Measurements from ENCODE around the gene KRT38.
"Not testable (repeated sequence)": the region's sequence is repeated elsewhere in the genome, so short reads cannot be mapped to it uniquely, and the experiment has no call there.

The KRT38 gene

GRCh38 chr17:41439375-41439774, 1.4 kb downstream of the KRT38 start:
- no peaks in the 10 kb centered on the region for H3K4me1 ChIP-seq (ENCODE audit: control insufficient read depth in 1 of 2, insufficient read depth in 2 of 2, low read length in 2 of 2)
- peaks cover 5% of the 10 kb centered on the region for H3K27me3 ChIP-seq (ENCODE audit: low read depth, low read length)
- H3K27ac ChIP-seq (ENCODE audit: low read length), result no peak overlapping the region
- no peaks in the 10 kb centered on the region for H3K36me3 ChIP-seq (ENCODE audit: control insufficient read depth in 1 of 2, insufficient read depth in 2 of 2, low read length in 2 of 2)
- no peak overlapping the region for H3K4me3 ChIP-seq (ENCODE audit: low read depth in 1 of 2, low read length in 2 of 2)
- H3K9me3 ChIP-seq (ENCODE audit: control insufficient read depth in 1 of 2, low read length in 2 of 2), result no peaks in the 10 kb centered on the region

GRCh38 chr17:41437769-41438168, 3.0 kb downstream of the KRT38 start:
- Histone ChIP-seq H3K36me3 (ENCODE audit: control insufficient read depth in 1 of 2, insufficient read depth in 2 of 2, low read length in 2 of 2) (no peaks in the 10 kb centered on the region), H3K27me3 (ENCODE audit: low read depth, low read length) (no peaks in the 10 kb centered on the region), H3K9me3 (ENCODE audit: control insufficient read depth in 1 of 2, low read length in 2 of 2) (no peaks in the 10 kb centered on the region), H3K27ac (ENCODE audit: low read length) (no peak overlapping the region), H3K4me1 (ENCODE audit: control insufficient read depth in 1 of 2, insufficient read depth in 2 of 2, low read length in 2 of 2) (no peaks in the 10 kb centered on the region), H3K4me3 (ENCODE audit: low read depth in 1 of 2, low read length in 2 of 2) (no peak overlapping the region)

- no peak overlapping the region for H3K27ac ChIP-seq (ENCODE audit: low read length)
- H3K27me3 ChIP-seq (ENCODE audit: low read depth, low read length), result no peaks in the 10 kb centered on the region
- no peaks in the 10 kb centered on the region for H3K36me3 ChIP-seq (ENCODE audit: control insufficient read depth in 1 of 2, insufficient read depth in 2 of 2, low read length in 2 of 2)
- H3K4me1 ChIP-seq (ENCODE audit: control insufficient read depth in 1 of 2, insufficient read depth in 2 of 2, low read length in 2 of 2), result no peaks in the 10 kb centered on the region
- no peak overlapping the region for H3K4me3 ChIP-seq (ENCODE audit: low read depth in 1 of 2, low read length in 2 of 2)
- H3K9me3 ChIP-seq (ENCODE audit: control insufficient read depth in 1 of 2, low read length in 2 of 2), result no peaks in the 10 kb centered on the region
These were observed 3.5 kb downstream of the KRT38 start for GRCh38 chr17:41437254-41437653.

GRCh38 chr17:41434415-41434814, 6.4 kb downstream of the KRT38 start:
- H3K36me3 ChIP-seq (ENCODE audit: control insufficient read depth in 1 of 2, insufficient read depth in 2 of 2, low read length in 2 of 2), result no peaks in the 10 kb centered on the region
- H3K4me1 ChIP-seq (ENCODE audit: control insufficient read depth in 1 of 2, insufficient read depth in 2 of 2, low read length in 2 of 2), result no peaks in the 10 kb centered on the region
- H3K27me3 ChIP-seq (ENCODE audit: low read depth, low read length), result no peaks in the 10 kb centered on the region
- H3K9me3 ChIP-seq (ENCODE audit: control insufficient read depth in 1 of 2, low read length in 2 of 2), result no peaks in the 10 kb centered on the region
- no peak overlapping the region for H3K27ac ChIP-seq (ENCODE audit: low read length)
- no peak overlapping the region for H3K4me3 ChIP-seq (ENCODE audit: low read depth in 1 of 2, low read length in 2 of 2)

- Histone ChIP-seq H3K4me3 (ENCODE audit: low read depth in 1 of 2, low read length in 2 of 2) (no peak overlapping the region), H3K27ac (ENCODE audit: low read length) (no peak overlapping the region), H3K9me3 (ENCODE audit: control insufficient read depth in 1 of 2, low read length in 2 of 2) (no peaks in the 10 kb centered on the region), H3K4me1 (ENCODE audit: control insufficient read depth in 1 of 2, insufficient read depth in 2 of 2, low read length in 2 of 2) (no peaks in the 10 kb centered on the region), H3K36me3 (ENCODE audit: control insufficient read depth in 1 of 2, insufficient read depth in 2 of 2, low read length in 2 of 2) (no peaks in the 10 kb centered on the region), H3K27me3 (ENCODE audit: low read depth, low read length) (no peaks in the 10 kb centered on the region)
These were observed 6.8 kb downstream of the KRT38 start for GRCh38 chr17:41434005-41434404.

- no peaks in the 10 kb centered on the region for H3K36me3 ChIP-seq (ENCODE audit: control insufficient read depth in 1 of 2, insufficient read depth in 2 of 2, low read length in 2 of 2)
- H3K27ac ChIP-seq (ENCODE audit: low read length), result no peak overlapping the region
- no peaks in the 10 kb centered on the region for H3K4me1 ChIP-seq (ENCODE audit: control insufficient read depth in 1 of 2, insufficient read depth in 2 of 2, low read length in 2 of 2)
- no peak overlapping the region for H3K4me3 ChIP-seq (ENCODE audit: low read depth in 1 of 2, low read length in 2 of 2)
- no peaks in the 10 kb centered on the region for H3K27me3 ChIP-seq (ENCODE audit: low read depth, low read length)
- H3K9me3 ChIP-seq (ENCODE audit: control insufficient read depth in 1 of 2, low read length in 2 of 2), result no peaks in the 10 kb centered on the region
These were observed 7.2 kb downstream of the KRT38 start for GRCh38 chr17:41433586-41433985.

- not testable (repeated sequence) for H3K36me3 ChIP-seq (ENCODE audit: control insufficient read depth in 1 of 2, insufficient read depth in 2 of 2, low read length in 2 of 2); H3K9me3 ChIP-seq (ENCODE audit: control insufficient read depth in 1 of 2, low read length in 2 of 2); H3K4me3 ChIP-seq (ENCODE audit: low read depth in 1 of 2, low read length in 2 of 2); H3K27me3 ChIP-seq (ENCODE audit: low read depth, low read length); H3K4me1 ChIP-seq (ENCODE audit: control insufficient read depth in 1 of 2, insufficient read depth in 2 of 2, low read length in 2 of 2); H3K27ac ChIP-seq (ENCODE audit: low read length)
These were observed 10.4 kb downstream of the KRT38 start for GRCh38 chr17:41430376-41430775.

GRCh38 chr17:41429667-41430066, 11.1 kb downstream of the KRT38 start:
- no peaks in the 10 kb centered on the region for H3K27me3 ChIP-seq (ENCODE audit: low read depth, low read length)
- no peak overlapping the region for H3K27ac ChIP-seq (ENCODE audit: low read length)
- no peak overlapping the region for H3K4me3 ChIP-seq (ENCODE audit: low read depth in 1 of 2, low read length in 2 of 2)
- no peaks in the 10 kb centered on the region for H3K9me3 ChIP-seq (ENCODE audit: control insufficient read depth in 1 of 2, low read length in 2 of 2)
- H3K36me3 ChIP-seq (ENCODE audit: control insufficient read depth in 1 of 2, insufficient read depth in 2 of 2, low read length in 2 of 2), result no peaks in the 10 kb centered on the region
- H3K4me1 ChIP-seq (ENCODE audit: control insufficient read depth in 1 of 2, insufficient read depth in 2 of 2, low read length in 2 of 2), result no peaks in the 10 kb centered on the region

GRCh38 chr17:41428591-41429291, 12.0 kb downstream of the KRT38 start:
- H3K4me1 ChIP-seq (ENCODE audit: control insufficient read depth in 1 of 2, insufficient read depth in 2 of 2, low read length in 2 of 2), result no peaks in the 10 kb centered on the region
- H3K27me3 ChIP-seq (ENCODE audit: low read depth, low read length), result no peaks in the 10 kb centered on the region
- H3K9me3 ChIP-seq (ENCODE audit: control insufficient read depth in 1 of 2, low read length in 2 of 2), result no peaks in the 10 kb centered on the region
- H3K4me3 ChIP-seq (ENCODE audit: low read depth in 1 of 2, low read length in 2 of 2), result no peak overlapping the region
- H3K27ac ChIP-seq (ENCODE audit: low read length), result no peak overlapping the region
- H3K36me3 ChIP-seq (ENCODE audit: control insufficient read depth in 1 of 2, insufficient read depth in 2 of 2, low read length in 2 of 2), result no peaks in the 10 kb centered on the region

GRCh38 chr17:41424111-41424635, 16.6 kb downstream of the KRT38 start, which contains the start of gene KRT37:
TSS of gene KRT37 (minus strand) at chr17:41424585. CDS start at chr17:41424523, 62 bp downstream.
- no peak within 1 kb of the TSS for H3K27ac ChIP-seq (ENCODE audit: low read length)
- no peaks in the 10 kb centered on the region for H3K9me3 ChIP-seq (ENCODE audit: control insufficient read depth in 1 of 2, low read length in 2 of 2)
- no peaks in the 10 kb centered on the region for H3K36me3 ChIP-seq (ENCODE audit: control insufficient read depth in 1 of 2, insufficient read depth in 2 of 2, low read length in 2 of 2)
- H3K4me1 ChIP-seq (ENCODE audit: control insufficient read depth in 1 of 2, insufficient read depth in 2 of 2, low read length in 2 of 2), result no peaks in the 10 kb centered on the region
- no peaks in the 10 kb centered on the region for H3K27me3 ChIP-seq (ENCODE audit: low read depth, low read length)
- H3K4me3 ChIP-seq (ENCODE audit: low read depth in 1 of 2, low read length in 2 of 2), result no peak within 1 kb of the TSS

GRCh38 chr17:41422586-41422985, 18.2 kb downstream of the KRT38 start:
- H3K9me3 ChIP-seq (ENCODE audit: control insufficient read depth in 1 of 2, low read length in 2 of 2); H3K4me3 ChIP-seq (ENCODE audit: low read depth in 1 of 2, low read length in 2 of 2); H3K27me3 ChIP-seq (ENCODE audit: low read depth, low read length); H3K27ac ChIP-seq (ENCODE audit: low read length); H3K36me3 ChIP-seq (ENCODE audit: control insufficient read depth in 1 of 2, insufficient read depth in 2 of 2, low read length in 2 of 2); H3K4me1 ChIP-seq (ENCODE audit: control insufficient read depth in 1 of 2, insufficient read depth in 2 of 2, low read length in 2 of 2): not testable (repeated sequence)

- Histone ChIP-seq H3K4me1 (ENCODE audit: control insufficient read depth in 1 of 2, insufficient read depth in 2 of 2, low read length in 2 of 2) (no peaks in the 10 kb centered on the region), H3K27me3 (ENCODE audit: low read depth, low read length) (no peaks in the 10 kb centered on the region)
These were observed 19.2 kb downstream of the KRT38 start for GRCh38 chr17:41421617-41422016.

More at GRCh38 chr17:41421617-41422016, 19.2 kb downstream of the KRT38 start:
- Histone ChIP-seq H3K27ac (ENCODE audit: low read length) (no peak overlapping the region), H3K9me3 (ENCODE audit: control insufficient read depth in 1 of 2, low read length in 2 of 2) (no peaks in the 10 kb centered on the region), H3K4me3 (ENCODE audit: low read depth in 1 of 2, low read length in 2 of 2) (no peak overlapping the region), H3K36me3 (ENCODE audit: control insufficient read depth in 1 of 2, insufficient read depth in 2 of 2, low read length in 2 of 2) (no peaks in the 10 kb centered on the region)

Data from muscle layer of duodenum (tissue), 2 donors.